Dedifferentiated amniotic fluid mesenchymal stem cell (primary cell): ENCODE data around the gene TP53I11.

Experiments used
- DNase-seq: peaks from one replicate; pipeline ENCODE4 v3.0.0-alpha.2; 2016; ENCODE audit errors: extremely low spot score

TP53I11 gene

GRCh38 chr11:44957776-44958564 is 7.3 kb upstream of the TP53I11 start:
- DNase-seq: no peak

- no peak for DNase-seq
Measured at GRCh38 chr11:44957040-44957515, 6.4 kb upstream of the TP53I11 start.

GRCh38 chr11:44955015-44955738 is 4.5 kb upstream of the TP53I11 start:
- peak; percentile 19 for DNase-seq

- DNase-seq: no peak
Measured at GRCh38 chr11:44954051-44954906, 3.6 kb upstream of the TP53I11 start.

- no peak for DNase-seq
Measured at GRCh38 chr11:44952500-44953260, 2.0 kb upstream of the TP53I11 start.

- no peak for DNase-seq
Measured at GRCh38 chr11:44952082-44952481, 1.4 kb upstream of the TP53I11 start.

GRCh38 chr11:44950031-44950624 is 555 bp downstream of the TP53I11 start:
- no peak for DNase-seq

- no peak for DNase-seq
Measured at GRCh38 chr11:44949160-44950030, 1.3 kb downstream of the TP53I11 start.

GRCh38 chr11:44948155-44948554 is 2.5 kb downstream of the TP53I11 start:
- no peak for DNase-seq

- no peak for DNase-seq
Measured at GRCh38 chr11:44947114-44947513, 3.6 kb downstream of the TP53I11 start.

- DNase-seq: no peak
Measured at GRCh38 chr11:44946263-44946662, 4.4 kb downstream of the TP53I11 start.

- no peak for DNase-seq
Measured at GRCh38 chr11:44945666-44946065, 5.0 kb downstream of the TP53I11 start.

- DNase-seq: no peak
Measured at GRCh38 chr11:44944853-44945235, 5.8 kb downstream of the TP53I11 start.

- DNase-seq: no peak
Measured at GRCh38 chr11:44944181-44944852, 6.4 kb downstream of the TP53I11 start.

GRCh38 chr11:44943696-44944095 is 7.0 kb downstream of the TP53I11 start:
- DNase-seq: no peak

GRCh38 chr11:44943118-44943517 is 7.6 kb downstream of the TP53I11 start:
- no peak for DNase-seq

- no peak for DNase-seq
Measured at GRCh38 chr11:44942029-44942955, 8.4 kb downstream of the TP53I11 start.

- DNase-seq: no peak
Measured at GRCh38 chr11:44941259-44942021, 9.2 kb downstream of the TP53I11 start.
